Left cardiac atrium (tissue), 4 donors: Measurements from ENCODE around the gene MEG3. TPM values are rescaled to one million over a fixed set of nuclear protein-coding genes. Genes with fewer than 3 reads are reported as not detected.
A peak's percentile ranks its signal among the peaks of the same experiment; 100 is the strongest.

Experiments used
- ATAC-seq, 2 donors: fragments of 200-7000 bp; cut with Tn5 transposase; one replicate each; pipeline ENCODE4 v1.9.1; 2020; ENCODE audit warnings: mild to moderate bottlenecking in 2 of 2, moderate library complexity in 2 of 2
- DNase-seq: peaks from one replicate; pipeline ENCODE4 v3.0.0-alpha.2; 2020
- intact Hi-C, 2 donors: fragments of 100-400 bp; cut with DNase I; formaldehyde crosslinking; loops; one replicate each; pipeline versions ENCODE4 v1.14.1 to v1.15.1; 2022 to 2023
- microRNA-seq, 2 donors: library from miRNA; unstranded; fragments of <30 nt; microRNA quantifications; one replicate each; pipeline ENCODE4 v1.2.0, GENCODE V29; 2020
- total RNA-seq, 2 donors: library from RNA; stranded (reverse); fragmentation: NEBNext Ultra II Directional; extraction: Animal tissue kit (Norgen Biotek cat#: 25700); gene quantifications; one replicate each; pipeline ENCODE4 v1.2.1, GENCODE V29; 2021
- donor health status: DM: no; HTN: yes; CAD: no.
- donor health status: DM: no; HTN: yes; CAD: no; lungs with severe emphysema.
- donor health status: DM: yes; HTN: yes; CAD: no.
- donor health status: Dilated cardiomyopathy.

Gene MEG3
- total RNA-seq, 2 donors from 2014 or later: 24.7 to 26.3 TPM

DNA sequence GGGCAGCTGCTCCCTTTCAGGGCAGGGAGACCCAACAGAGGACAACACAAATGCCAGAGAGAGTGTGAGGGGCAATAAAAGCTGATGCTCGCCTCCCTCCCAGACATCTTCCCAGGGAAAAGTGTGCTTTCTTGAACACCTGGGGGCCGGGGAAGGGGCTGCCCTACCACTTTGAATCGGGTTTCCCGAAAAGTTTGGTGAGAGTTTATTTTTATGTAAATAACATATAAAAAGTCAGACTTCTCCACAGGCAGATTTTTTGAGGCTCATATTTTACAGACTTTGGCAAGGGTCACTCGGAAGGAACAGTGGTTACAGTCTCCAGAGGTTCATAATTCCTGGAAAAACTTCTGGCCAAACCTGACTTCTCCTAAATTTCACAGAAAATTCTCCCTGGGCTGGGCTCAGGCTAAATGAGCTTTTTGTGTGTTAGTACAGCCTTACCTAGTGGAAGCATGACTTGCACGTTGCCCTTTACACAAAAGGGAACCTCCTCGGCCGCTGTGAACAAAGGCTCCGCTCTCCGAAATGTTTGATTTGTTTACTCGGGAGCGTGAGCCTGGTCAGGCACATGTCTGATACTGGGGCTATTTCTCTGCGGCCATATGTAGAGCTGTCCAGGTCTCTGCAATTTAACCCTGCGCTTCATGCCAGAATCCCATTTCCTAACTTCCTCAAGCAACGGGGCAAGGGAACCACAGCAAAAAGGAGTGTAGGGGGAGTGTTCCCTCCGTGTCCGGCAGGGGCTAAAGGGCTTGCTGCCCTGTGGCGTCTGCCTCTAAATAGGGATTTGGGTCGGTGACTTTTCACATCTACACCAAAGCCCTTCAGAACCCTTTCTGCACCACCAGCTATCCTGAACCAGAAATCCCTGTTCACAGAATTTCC, 74.2 kb downstream of the MEG3 start:
- peak; percentile 25 to 73 for ATAC-seq
- no peak for DNase-seq
- intact Hi-C loops: loop anchor here in 1 of 2 donors (10.0 kb wide), 1 partner anchor 235 kb away; no protein-coding TSS in a partner anchor

DNA sequence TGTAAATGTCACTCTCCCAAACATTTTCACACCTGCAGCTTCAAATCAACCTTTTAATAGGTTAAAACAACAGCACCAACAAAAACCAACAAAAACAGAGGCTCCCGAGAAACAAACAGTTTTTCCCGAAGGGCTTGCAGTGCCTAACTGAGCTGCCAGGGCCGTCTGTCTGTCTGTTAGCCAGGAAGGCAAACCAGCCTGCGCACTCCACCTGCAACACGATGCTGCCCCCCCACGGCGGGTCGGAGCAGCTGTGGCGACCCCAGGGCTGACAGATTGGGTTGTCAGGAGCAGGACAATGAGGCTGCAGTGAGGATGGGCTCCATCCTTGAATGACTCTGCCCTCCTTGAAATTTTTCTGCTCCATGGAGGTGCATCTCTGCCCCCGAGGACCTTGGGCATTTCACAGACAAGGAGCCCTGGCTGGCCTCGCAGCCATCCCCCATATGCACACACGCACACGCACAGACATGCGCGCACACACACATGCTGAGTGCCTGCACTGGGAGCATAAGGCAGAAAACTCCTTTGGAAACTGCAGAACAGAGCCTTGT, 75.0 kb downstream of the MEG3 start:
- no peak for DNase-seq
- intact Hi-C loops: no loop called here
- no peak for ATAC-seq

DNA sequence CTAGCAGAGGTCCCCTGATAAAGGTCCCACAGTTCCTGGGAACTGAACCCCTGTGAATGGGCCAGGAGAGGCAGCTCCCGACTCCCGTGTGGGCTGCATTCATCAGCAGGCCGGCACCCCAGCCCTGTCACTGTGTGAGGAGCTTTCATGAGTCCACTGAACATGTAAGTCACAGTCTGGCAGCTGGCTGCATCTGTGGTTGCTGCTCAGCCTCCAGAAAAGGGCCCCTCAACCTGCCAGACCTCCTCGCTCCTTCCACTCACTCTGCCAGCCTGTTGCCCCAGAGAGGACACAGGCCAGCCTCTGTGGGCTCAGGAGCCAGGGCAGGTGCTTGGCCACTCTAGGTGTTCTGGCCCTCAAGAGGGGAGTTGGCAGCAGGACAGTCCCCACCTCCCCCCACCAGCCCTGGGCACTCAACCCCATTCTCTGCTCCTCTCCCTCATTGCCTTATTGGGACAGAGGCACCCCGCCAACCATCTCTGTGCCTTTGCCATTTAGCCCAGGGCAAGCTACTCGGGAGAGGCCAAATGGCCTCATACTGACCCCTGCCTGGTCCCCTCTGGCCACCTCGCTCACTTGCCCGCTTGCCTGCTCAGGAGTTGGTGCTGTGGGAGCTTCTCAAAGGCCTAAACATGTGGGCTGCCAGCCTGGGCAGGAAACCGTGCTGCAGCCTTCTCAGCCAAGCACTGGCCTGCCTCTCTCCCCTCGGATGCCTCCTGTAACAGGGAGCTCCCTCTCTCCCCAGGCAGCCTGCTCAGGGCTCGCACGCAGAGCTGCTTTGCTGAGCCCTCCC, 75.7 kb downstream of the MEG3 start:
- intact Hi-C loops: no loop called here
- no peak for DNase-seq
- ATAC-seq: no peak

DNA sequence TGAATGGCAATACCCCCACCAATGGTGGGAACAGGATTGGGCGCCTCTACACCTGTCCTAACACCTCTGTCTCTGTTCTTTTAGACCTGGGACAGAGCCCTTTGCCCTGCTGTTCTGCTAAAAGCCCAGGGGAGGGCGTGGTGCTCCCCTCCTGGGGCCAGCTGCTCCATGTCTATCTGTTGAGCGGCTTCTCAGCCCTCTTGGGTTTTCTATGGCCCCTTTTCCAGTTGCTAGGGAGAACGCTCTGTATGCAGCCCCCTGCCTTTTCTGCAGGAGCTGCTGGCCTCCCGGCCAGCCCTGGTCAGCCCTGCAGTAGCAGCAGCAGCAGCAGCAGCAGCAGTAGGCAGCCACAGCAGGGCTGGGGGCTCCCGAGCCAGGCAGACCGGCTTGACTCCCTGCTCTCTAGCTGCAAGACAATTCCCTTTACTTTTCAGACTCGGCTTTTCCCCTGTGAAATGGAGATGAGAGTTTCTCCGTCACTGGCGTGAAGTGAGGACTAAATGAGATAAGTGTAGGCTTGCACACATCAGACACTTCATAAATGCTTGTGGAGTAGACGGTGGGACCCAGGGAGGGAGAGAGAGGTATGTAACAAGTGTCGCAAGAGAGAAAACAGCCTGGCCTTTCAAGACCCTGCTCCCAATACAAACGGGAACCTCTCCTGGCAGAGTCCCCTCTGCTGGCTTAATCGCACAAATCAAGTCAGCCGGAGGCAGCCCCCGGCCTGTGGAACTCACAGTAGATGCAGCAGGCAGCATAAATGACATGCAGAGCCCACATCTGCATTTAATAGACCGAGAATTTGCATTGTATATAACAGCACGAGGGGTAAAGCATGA, 76.6 kb downstream of the MEG3 start:
- ATAC-seq: no peak
- intact Hi-C loops: no loop called here

DNA sequence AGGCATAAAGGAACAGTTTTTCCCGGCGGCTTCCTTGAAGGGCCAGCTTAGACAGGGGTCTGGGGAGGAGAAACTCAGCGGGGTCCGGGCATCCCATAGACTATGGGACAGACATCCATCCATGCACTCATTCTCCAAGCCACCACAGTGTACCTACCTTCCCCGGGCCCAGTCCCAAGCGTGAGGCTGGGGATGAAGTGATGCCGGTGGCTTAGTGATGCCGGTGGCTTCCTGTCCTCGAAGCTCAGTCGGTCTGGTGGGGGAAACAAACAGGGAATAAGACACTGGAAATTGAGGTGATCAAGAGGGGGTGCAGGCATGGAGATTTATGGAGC, 77.2 kb downstream of the MEG3 start:
- ATAC-seq: no peak
- intact Hi-C loops: no loop called here
- DNase-seq: no peak

More for the DNA sequence above, 76.6 kb downstream of the MEG3 start:
- no peak for DNase-seq

DNA sequence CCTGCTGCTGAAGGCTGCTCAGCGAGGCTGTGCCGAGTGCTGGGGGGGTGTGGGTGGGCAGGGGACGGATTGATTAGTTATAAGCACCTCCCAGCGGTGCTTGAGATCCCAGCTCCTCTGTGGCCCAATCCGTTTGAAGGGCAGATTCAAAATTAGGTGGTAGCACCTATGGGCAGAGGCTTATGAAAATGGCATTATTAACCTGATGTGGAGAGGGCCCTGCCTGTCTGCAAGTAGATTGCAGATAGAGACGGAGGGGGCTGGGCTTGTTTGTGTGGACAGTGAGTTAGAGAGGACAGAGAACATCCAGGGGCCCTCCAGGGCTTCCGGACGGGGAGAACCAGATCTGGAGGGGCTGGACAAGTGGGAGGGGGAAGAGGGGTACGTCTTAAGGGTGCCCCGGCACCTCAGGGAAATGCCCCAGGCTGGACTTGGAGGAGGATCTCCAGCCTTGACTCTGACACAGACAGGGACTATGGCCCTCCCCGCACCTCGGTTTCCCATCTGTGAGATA, 77.8 kb downstream of the MEG3 start, which contains the start of gene RTL1:
TSS of gene RTL1 (minus strand) at position 51 of the 514 bp plus-strand sequence. CDS start 18,934 bp downstream, outside the sequence.
- no peak for DNase-seq
- intact Hi-C loops: no loop called here
- no peak for ATAC-seq

DNA sequence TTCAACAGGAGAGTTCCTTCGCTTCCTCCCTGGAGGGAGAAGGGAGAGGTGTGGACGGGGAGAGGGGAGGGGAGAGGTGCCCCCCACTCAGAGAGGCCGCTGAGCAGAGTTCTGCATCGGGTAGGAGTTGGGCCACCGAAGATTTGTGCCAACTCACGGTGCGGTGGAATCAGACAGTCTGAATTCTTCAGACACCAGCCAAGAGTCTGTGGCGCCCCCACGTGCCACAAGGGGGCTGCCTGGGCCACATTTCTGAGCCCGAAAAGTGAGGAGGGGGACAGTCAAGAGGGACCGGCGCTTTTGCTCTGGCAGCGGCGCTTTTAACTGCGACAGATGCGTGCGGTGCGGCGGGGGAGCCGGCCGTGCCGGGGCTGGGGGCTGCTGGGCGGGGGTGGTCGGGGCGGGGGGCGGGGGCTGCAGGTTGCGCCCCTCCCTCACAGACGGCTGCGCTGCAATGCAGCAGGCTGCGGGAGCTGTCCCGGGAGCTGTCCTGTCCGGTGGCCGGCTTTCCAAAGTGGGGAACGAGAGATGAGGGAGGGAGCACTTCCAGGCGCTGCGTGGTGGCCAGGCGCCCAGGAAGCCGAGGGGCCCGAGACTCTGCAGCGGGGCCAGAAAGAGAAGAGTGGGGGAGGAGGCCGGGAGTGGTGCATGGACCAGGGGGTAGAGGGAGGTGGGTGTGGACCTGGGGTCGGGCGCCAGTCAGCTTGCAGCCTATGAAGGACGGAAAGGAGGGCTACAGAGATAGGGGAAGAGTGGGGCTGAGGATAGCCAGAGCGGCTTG, 78.6 kb downstream of the MEG3 start:
- DNase-seq: no peak
- intact Hi-C loops: no loop called here

DNA sequence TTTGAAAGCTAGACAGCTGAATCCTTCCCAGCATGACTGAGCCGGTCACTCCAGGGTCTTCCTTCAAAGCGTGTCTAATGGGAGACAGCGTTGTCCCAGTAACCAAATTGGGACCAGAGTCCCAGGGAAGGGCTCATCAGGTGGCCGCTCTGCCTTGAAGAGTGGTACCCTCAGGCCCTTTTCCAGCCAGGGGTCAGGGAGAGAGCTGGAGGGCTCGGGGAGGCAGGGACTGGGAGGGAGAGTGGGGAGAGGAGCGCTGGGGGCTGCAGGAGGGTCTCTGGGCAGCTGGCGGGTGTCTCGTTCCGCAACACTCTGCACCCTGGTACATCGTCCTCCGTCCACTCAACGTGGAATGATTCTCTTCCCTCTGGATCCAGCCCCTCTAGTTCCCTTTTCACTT, 79.2 kb downstream of the MEG3 start:
- DNase-seq: no peak
- intact Hi-C loops: no loop called here
- no peak for ATAC-seq

More for the DNA sequence above, 78.6 kb downstream of the MEG3 start:
- ATAC-seq: peak; percentile 9 to 15

DNA sequence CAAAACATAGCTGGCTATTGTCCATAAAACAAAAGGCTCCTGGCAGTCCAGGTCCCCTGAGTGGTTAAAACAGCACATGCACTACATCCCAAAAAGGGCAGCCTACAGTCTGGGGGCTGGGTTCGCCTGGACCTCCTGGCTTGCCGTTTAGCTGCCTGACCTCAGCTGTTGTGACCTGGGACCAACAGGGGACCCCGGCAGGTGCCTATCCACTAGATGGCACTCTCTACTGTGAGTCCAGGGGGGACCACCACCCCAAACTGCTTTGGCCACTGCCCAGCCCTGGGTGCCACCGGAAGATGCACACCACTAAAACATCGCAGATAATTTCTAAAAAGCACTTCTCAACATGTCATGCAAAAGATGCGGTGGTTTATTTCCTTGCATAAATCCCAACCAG, 80.5 kb downstream of the MEG3 start:
- intact Hi-C loops: no loop called here
- DNase-seq: no peak
- no peak for ATAC-seq

DNA sequence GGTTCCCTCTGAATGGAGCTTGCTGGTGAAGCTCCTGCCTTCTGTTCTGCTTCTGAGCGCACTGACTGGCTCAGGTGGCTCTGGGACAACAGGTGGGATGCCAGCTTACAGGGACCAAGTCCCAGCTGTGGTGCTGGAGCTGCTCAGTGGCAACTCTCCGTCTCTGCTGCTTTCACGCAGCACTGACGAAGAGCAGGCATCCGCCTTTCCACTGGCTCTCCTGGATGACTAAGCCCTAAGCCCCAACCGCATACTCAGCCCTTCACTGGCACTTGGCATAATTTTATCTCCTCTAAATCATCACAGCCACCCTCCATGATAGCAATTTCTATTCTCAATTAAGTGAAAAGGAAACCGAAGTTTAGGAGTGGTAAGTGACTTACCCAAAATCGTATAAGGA, 81.3 kb downstream of the MEG3 start:
- intact Hi-C loops: no loop called here
- no peak for DNase-seq
- no peak for ATAC-seq

DNA sequence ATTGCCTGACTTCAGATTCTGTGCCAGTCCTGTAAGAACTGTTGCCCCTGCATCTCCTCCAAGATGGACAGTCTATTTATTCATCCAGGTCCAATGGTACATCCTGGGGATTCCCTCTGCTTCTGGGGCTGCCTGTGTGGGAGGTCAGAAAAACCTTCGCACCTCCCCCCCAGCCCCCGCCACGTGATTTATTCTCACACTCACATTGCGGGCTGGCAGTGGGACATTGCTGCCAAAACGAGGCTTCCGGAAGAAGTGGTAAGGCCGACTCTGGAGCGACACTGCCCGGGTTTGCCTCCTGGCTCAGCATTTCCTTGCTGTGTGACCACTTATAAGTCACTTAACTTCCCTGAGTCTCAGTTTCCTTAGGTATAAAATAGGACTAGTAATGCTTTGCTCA, 83.5 kb downstream of the MEG3 start:
- ATAC-seq: no peak

More for the DNA sequence above, 83.5 kb downstream of the MEG3 start:
- intact Hi-C loops: no loop called here
- no peak for DNase-seq

Small RNAs within 50 kb of the gene (microRNA-seq; reads per million reads assigned to microRNA genes)
- 461 to 528 reads per million in 2 donors for gene MIR127
- gene MIR136: 14.4 to 17.3 reads per million in 2 donors
- 0 reads per million in 2 donors for gene MIR2392
- gene MIR337: 114 to 259 reads per million in 2 donors
- gene MIR431: 23.8 to 26.4 reads per million in 2 donors
- 15.8 to 29.4 reads per million in 2 donors for gene MIR432
- 25.6 to 31.3 reads per million in 2 donors for gene MIR433
- 108 to 137 reads per million in 2 donors for gene MIR493
- 0.27 to 0.60 reads per million in 2 donors for gene MIR665

Other genes starting within 250 kb of the MEG3 start
- gene BEGAIN, start 238.7 kb upstream of the MEG3 start, total RNA-seq: 1 to 10 TPM; 1.7 to 2.1 TPM
- gene DLK1, start 99.2 kb upstream of the MEG3 start, total RNA-seq: 1 to 10 TPM in 1 of 2 donors, not detected in 1; 3.3 TPM
- not detected for gene RTL1, start 77.6 kb downstream of the MEG3 start, total RNA-seq